ENCODE data around the gene ABCC1.
A peak's percentile ranks its signal among the peaks of the same experiment; 100 is the strongest.

The ABCC1 gene

GRCh38 chr16:15949210-15950160 is at the start of gene ABCC1:
TSS of gene ABCC1 (plus strand) at chr16:15949616. CDS start at chr16:15949752, 136 bp downstream.
- no peak for TF ChIP-seq CTCF (conservative IDR thresholded peaks at IDR 0.05; ENCODE audit: low read depth)
- DNase-seq (ENCODE audit: low spot score), result peak; percentile 58
- peak within 1 kb of the TSS; percentile 89 for H3K27ac ChIP-seq
- POLR2A ChIA-PET (ENCODE audit: low non-redundant PET), result interaction anchor here (0.5 to 0.8 kb wide), 2 partner anchors 63 to 70 kb away, joined by 3 read pairs; no protein-coding TSS in a partner anchor
- CTCF ChIA-PET, result interaction anchor here (0.7 kb wide), 1 partner anchor 113 kb away, joined by 5 read pairs; no protein-coding TSS in a partner anchor

DNA sequence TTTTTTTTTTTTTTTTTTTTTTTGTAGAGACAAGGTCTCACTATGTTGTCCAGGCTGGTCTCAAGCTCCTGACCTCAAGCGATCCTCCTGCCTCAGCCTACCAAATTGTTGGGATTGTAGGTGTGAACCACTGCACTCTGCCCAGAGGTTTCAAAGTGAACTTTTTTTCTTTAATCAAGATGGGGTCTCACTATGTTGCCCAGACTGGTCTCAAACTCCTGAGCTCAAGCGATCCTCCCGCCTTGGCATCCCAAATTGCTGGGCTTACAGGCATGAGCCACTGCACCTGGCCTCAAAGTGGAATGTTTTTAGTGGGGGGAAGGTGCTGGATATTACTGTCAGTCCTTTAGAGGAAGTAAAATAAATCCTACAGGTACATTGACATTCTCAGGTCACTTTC is 49.1 kb upstream of the ABCC1 start:
- ChIA-PET POLR2A (ENCODE audit: low non-redundant PET) (no interaction called here), CTCF (interaction anchor here (0.6 kb wide), 1 partner anchor 27 kb away, joined by 4 read pairs; no protein-coding TSS in a partner anchor)
- DNase-seq (ENCODE audit: low spot score), result no peak
- no peak for TF ChIP-seq CTCF (conservative IDR thresholded peaks at IDR 0.05; ENCODE audit: low read depth)
- peak overlapping the region; percentile 96 for H3K27ac ChIP-seq

- ChIA-PET CTCF (no interaction called here), POLR2A (ENCODE audit: low non-redundant PET) (no interaction called here)
- no peak for TF ChIP-seq CTCF (conservative IDR thresholded peaks at IDR 0.05; ENCODE audit: low read depth)
- H3K27ac ChIP-seq, result peak overlapping the region; percentile 96
- peak; percentile 69 for DNase-seq (ENCODE audit: low spot score)
Observed at GRCh38 chr16:15900901-15901500, 48.4 kb upstream of the ABCC1 start.

DNA sequence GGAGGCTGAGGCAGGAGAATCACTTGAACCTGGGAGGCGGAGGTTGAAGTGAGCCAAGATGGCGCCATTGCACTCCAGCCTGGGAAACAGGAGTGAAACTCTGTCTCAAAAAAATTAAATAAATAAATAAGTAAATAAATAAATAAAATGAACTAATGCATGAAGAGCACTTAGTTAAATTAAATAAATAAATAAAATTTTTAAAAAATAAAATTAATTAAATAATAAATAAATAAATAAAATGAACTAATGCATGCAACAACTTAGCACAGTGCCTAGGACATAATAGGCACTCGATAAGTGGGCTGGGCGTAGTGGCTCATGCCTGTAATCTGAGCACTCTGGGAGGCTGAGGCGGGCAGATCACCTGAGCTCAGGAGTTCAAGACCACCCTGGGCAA is 45.5 kb upstream of the ABCC1 start:
- no peak for TF ChIP-seq CTCF (conservative IDR thresholded peaks at IDR 0.05; ENCODE audit: low read depth)
- ChIA-PET CTCF (interaction anchor here (0.5 kb wide), 1 partner anchor 42 kb away, joined by 3 read pairs; no protein-coding TSS in a partner anchor), POLR2A (ENCODE audit: low non-redundant PET) (no interaction called here)
- no peak for DNase-seq (ENCODE audit: low spot score)
- H3K27ac ChIP-seq, result no peak overlapping the region; the same call in 1 of the 2 replicates

DNA sequence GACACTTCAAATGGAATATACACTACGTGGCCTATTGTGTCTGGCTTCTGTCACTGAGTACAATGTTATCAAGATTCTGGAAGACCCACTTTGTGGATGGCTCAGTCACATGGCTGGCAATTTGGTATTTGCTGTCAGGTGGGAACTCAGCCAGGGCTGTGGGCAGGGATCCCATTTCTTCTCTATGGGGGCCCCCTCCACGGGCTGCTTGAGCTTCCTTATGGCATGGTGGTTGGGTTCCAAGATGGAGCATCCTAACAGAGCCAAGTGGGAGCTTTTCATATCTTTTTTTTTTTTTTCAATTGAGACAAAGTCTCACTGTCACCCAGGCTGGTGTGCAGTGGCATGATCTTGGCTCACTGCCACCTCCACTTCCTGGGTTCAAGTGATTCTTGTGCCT is 43.0 kb upstream of the ABCC1 start:
- no peak overlapping the region for H3K27ac ChIP-seq
- POLR2A ChIA-PET (ENCODE audit: low non-redundant PET), result no interaction called here
- DNase-seq (ENCODE audit: low spot score), result no peak
- CTCF ChIA-PET, result no interaction called here
- TF ChIP-seq CTCF (conservative IDR thresholded peaks at IDR 0.05; ENCODE audit: low read depth), result no peak

GRCh38 chr16:15907863-15908478 is 41.4 kb upstream of the ABCC1 start:
- TF ChIP-seq CTCF (conservative IDR thresholded peaks at IDR 0.05; ENCODE audit: low read depth), result no peak
- ChIA-PET CTCF (no interaction called here), POLR2A (ENCODE audit: low non-redundant PET) (no interaction called here)
- DNase-seq (ENCODE audit: low spot score), result peak; percentile 69
- no peak overlapping the region for H3K27ac ChIP-seq
